ENCODE measurements around the gene AKAP6. TPM values are rescaled to one million over a fixed set of nuclear protein-coding genes. Genes with fewer than 3 reads are reported as not detected.

AKAP6 gene
- total RNA-seq, 1 experiment from 2014 or later = 1.1 TPM

GRCh38 chr14:32426586-32427388 is 97.7 kb downstream of the AKAP6 start:
- Histone ChIP-seq H2BK20ac (ENCODE audit: low read depth, low read length, poor library complexity, severe bottlenecking) (no peak overlapping the region), H3K9me3 (ENCODE audit: control insufficient read depth, low read depth, low read length) (no peaks in the 10 kb centered on the region), H4K20me1 (ENCODE audit: control insufficient read depth, insufficient read depth, insufficient read length) (no peaks in the 10 kb centered on the region), H3K79me2 (ENCODE audit: insufficient read depth, low read length) (no peaks in the 10 kb centered on the region), H3K4me2 (ENCODE audit: insufficient read depth, insufficient read length, low read length) (no peak overlapping the region), H3K4ac (ENCODE audit: low read depth, low read length) (no peak overlapping the region), H3K23ac (ENCODE audit: insufficient read length, low read depth, low read length) (no peak overlapping the region), H2BK5ac (ENCODE audit: insufficient read length, low read length) (no peak overlapping the region), H3K4me1 (ENCODE audit: insufficient read depth, low read length) (no peaks in the 10 kb centered on the region), H3K18ac (ENCODE audit: insufficient read length, low read depth, low read length) (no peak overlapping the region), H3T11ph (ENCODE audit: low read length) (no peak overlapping the region), H3K27me3 (ENCODE audit: insufficient read depth, low read length) (no peaks in the 10 kb centered on the region), H3K27ac (ENCODE audit: insufficient read length, low read depth, low read length) (no peak overlapping the region), H3K14ac (ENCODE audit: insufficient read depth, low read length) (no peak overlapping the region), H2BK120ac (ENCODE audit: low read depth, low read length, poor library complexity, severe bottlenecking) (no peak overlapping the region), H4K91ac (ENCODE audit: insufficient read length, low read depth, low read length) (no peak overlapping the region), H2BK15ac (ENCODE audit: low read depth, low read length) (no peak overlapping the region), H3K56ac (ENCODE audit: insufficient read length, low read depth, low read length) (no peak overlapping the region), H2AFZ (ENCODE audit: low read length) (no peak overlapping the region), H3K79me1 (ENCODE audit: insufficient read depth, low read depth, low read length, poor library complexity, severe bottlenecking) (no peaks in the 10 kb centered on the region), H3K23me2 (ENCODE audit: insufficient read length, low read depth, low read length, poor library complexity, severe bottlenecking) (no peaks in the 10 kb centered on the region), H3K9ac (ENCODE audit: extremely low read depth, insufficient read length, low read length) (no peak overlapping the region), H2BK12ac (ENCODE audit: insufficient read length, low read depth, low read length) (no peak overlapping the region), H4K5ac (ENCODE audit: insufficient read length, low read depth, low read length) (no peak overlapping the region), H4K8ac (replicated peaks; ENCODE audit: insufficient read length, low read depth, low read length) (no peak overlapping the region), H2AK5ac (ENCODE audit: insufficient read length, low read length) (no peak overlapping the region)
- Mint-ChIP-seq H3K27me3 (ENCODE audit: low read depth) (no peaks in the 10 kb centered on the region), H3K36me3 (ENCODE audit: insufficient read depth in 1 of 3, low read depth in 3 of 3) (peaks cover 3 to 14% (median 6%) of the 10 kb centered on the region in 3 experiments; a peak in 6 of 7 replicates), H3K9me3 (peaks cover 13 to 14% of the 10 kb centered on the region in 2 experiments; a peak in 4 of 5 replicates), H3K27ac (peak overlapping the region in 1 of 3 experiments; percentile 41; a peak in 2 of 7 replicates), H3K4me1 (peaks cover 26 to 34% of the 10 kb centered on the region in 2 experiments), H3K4me3 (no peak overlapping the region)
- no peak for DNase-seq
- WGBS (ENCODE audit: extremely low coverage, insufficient read length, low lambda C conversion rate) = no CpG with 5 or more reads among the region's 8 CpGs
- TF ChIP-seq CTCF (conservative IDR thresholded peaks at IDR 0.05) = no peak

Data from H9 (cell line).